A549 (cell line): ENCODE data around the gene RELN.

Experiments
- CEBPB ChIP-seq, 2 experiments: fragments of >200 bp in 1 of 2; sonication (Bioruptor Twin) in 1 of 2; formaldehyde crosslinking in 1 of 2; IDR thresholded peaks; 2 replicates each; pipeline ENCODE4 v1.6.1; 2012 to 2016
- RCOR1 ChIP-seq: fragments of 150-350 bp; IDR thresholded peaks from 2 replicates; pipeline ENCODE4 v1.6.1; 2014; ENCODE audit warnings: antibody characterized with exemption, low read length, low read depth

DNA sequence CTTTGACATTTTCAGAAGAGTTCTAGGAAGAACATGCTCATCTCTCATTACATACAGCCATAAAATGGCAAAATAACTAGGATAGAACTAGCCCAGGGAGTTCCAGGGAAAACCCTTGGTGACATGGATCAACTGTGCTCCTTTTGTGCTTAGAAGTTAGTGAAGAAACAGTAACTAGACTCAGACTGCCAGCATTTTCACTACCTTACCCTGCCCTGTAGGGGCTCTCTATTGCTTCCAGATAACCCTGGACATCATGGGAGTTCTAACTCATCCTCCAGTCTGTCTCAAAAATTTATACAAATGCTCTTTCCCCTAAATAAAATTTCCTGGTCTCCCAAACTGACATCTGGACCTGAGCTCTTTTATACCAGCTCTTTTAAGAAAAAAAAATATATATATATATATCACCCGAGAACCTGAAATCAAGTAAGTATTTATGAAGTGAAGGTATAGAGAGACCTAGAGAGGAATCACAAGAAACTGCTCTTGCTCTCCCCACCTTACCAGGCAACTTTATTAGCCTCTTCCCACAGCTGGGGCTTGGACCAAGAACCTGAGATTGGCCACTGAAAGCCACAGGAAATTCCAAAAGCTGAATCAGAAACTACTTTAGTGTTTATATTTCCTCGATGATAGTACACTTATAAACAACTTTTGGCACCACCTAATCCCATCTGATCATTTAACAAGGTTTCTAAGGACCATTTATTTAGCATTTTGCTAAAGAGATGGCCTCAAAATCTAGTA is 101.4 kb downstream of the RELN start:
- no peak for TF ChIP-seq RCOR1
- TF ChIP-seq CEBPB (IDR thresholded peaks at IDR 0.05): no peak
